ENCODE measurements around the gene CFAP20DC.
"Not testable (repeated sequence)": the region's sequence is repeated elsewhere in the genome, so short reads cannot be mapped to it uniquely, and the experiment has no call there.

GRCh38 chr3:59098516-59098915 lies 48.7 kb upstream of the CFAP20DC start:
- not testable (repeated sequence) for TF ChIP-seq CTCF (conservative IDR thresholded peaks at IDR 0.05 in 1 of 2, IDR thresholded peaks at IDR 0.05 in 1 of 2; ENCODE audit: low read depth in 1 of 2, low read length in 2 of 2); EZH2 (IDR thresholded peaks at IDR 0.05; ENCODE audit: low read length, missing control alignments)
